ENCODE data around the gene OR13H1.
"Not testable (repeated sequence)": the region's sequence is repeated elsewhere in the genome, so short reads cannot be mapped to it uniquely, and the experiment has no call there.

OR13H1 gene

DNA sequence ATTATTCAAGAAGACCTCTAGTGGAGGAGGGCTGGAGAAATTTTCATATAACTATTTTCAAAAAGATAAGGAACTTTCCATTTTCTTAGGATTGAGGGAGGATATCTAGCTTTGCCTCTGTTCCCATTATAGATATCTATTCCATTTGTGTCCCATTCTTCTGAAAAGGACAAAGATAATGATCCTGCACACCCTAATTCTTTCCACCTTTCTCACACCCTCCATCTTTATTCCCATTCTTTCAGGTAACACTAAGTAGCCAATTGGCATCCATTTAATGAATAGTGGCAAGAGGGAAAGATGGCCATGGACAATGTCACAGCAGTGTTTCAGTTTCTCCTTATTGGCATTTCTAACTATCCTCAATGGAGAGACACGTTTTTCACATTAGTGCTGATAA, at the start of gene OR13H1:
OR13H1 (plus strand) TSS at position 301 of the 400 bp plus-strand sequence; CDS start at position 301, 0 bp downstream.
- no peak for DNase-seq

DNA sequence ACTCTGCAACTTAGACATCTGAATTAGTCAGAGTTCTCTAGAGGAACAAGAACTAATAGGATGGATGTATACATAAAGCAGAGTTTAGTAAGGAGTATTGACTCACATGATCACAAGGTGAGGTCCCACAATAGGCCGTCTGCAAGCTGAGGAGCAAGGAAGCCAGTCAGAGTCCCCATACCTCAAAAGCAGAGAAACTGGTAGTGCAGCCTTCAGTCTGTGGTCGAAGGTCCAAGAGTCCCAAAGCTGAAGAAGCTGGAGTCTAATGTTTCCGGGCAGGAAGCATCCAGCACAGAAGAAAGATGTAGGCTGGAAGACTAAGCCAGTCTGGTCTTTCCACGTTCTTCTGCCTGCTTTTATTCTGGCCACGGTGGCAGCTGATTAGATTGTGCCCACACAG, 42.3 kb upstream of the OR13H1 start:
- not testable (repeated sequence) for DNase-seq

- DNase-seq = no peak
Observed at GRCh38 chrX:131513159-131513914, 30.5 kb upstream of the OR13H1 start.

DNA sequence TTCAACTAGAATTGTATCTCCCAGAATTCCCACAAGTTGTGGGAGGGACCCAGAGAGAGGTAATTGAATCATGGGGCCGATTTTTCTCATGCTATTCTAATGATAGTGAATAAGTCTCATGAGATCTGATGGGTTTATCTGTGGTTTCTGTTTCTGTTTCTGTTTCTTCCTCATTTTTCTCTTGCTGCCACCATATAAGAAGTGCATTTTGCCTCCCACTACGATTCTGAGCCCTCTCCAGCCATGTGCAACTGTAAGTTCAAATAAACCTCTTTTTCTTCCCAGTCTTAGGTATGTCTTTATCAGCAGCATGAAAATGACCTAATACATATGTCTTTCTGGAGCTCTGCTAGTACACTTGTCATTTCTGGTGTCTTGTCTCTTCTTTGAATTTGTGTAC, 22.1 kb upstream of the OR13H1 start:
- DNase-seq = no peak

DNA sequence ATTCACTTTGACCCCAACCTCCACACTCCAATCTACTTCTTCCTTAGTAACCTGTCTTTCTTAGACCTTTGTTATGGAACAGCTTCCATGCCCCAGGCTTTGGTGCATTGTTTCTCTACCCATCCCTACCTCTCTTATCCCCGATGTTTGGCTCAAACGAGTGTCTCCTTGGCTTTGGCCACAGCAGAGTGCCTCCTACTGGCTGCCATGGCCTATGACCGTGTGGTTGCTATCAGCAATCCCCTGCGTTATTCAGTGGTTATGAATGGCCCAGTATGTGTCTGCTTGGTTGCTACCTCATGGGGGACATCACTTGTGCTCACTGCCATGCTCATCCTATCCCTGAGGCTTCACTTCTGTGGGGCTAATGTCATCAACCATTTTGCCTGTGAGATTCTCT, 344 bp downstream of the OR13H1 start:
- DNase-seq = no peak

GRCh38 chrX:131549011-131549410, 5.1 kb downstream of the OR13H1 start:
- no peak for DNase-seq

GRCh38 chrX:131552453-131552852, 8.6 kb downstream of the OR13H1 start:
- not testable (repeated sequence) for DNase-seq

DNA sequence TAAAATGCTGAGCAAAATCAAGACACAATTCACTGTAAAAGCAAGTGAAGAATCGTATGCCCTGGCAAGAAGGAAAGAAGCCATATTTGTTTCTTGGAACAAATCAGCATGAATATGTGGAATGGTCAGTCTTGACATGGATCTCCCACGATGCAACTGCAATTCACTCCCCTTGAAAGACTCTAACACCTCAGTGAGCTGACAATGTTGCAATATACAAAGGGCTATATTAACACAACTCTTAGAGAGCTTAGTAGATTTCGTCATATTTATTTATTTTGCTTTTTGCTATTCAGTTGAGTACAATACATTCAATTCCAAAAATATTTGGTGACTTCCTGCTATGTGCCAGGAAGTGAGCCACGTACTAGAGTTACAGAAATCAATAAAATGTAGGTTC, 14.7 kb downstream of the OR13H1 start:
- DNase-seq = no peak

DNA sequence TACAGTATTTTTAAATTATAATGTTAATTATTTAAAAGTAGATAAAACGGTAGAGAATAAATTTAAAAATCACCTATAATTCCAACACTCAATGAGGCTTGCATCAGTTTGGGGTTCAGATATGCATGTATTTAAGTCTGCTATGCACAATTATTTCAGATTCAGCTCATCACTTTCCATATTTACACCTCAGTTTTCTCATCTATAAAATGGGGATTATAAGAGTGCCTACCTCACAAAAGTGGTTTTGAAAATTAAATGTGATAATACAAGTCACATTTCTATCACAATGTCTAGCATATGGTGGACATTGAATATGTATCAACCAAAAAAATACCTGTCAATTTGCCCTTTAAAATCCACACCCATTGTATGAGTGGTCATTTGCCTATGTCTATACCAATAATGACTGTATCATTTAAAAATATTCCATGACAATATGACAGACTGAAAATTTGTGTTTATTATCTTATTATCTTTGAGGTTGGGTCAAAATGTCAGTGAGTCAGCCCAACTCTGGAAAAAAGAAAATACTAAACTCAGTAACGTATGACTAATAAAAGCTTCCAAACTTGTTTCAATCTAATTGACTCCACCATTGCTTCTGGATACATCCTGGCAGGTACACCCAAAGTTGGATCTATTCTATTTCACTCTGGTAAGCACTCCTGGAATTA, 20.8 kb downstream of the OR13H1 start:
- no peak for DNase-seq

DNA sequence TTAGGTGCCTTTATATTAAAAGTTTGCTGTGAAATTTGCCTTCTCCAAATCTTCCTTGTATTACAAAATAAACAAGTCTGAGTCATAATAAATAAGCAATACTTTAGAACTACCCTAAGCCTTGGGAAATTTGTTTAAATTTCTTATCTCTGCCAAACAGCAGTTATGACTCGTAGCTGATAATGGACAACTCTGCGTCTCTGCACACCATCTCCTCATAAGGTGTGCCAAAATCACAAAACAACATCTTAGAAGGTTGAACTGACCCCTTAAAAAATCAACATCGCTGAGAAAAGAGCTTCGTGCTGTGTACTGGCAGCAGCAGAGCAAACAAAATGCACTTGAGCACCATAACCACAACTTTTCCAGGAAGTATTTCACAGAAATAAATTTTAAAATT, 22.0 kb downstream of the OR13H1 start:
- DNase-seq = no peak

- DNase-seq = no peak
Observed at GRCh38 chrX:131571348-131571747, 27.5 kb downstream of the OR13H1 start.

GRCh38 chrX:131572372-131573014, 28.6 kb downstream of the OR13H1 start:
- DNase-seq = no peak

DNA sequence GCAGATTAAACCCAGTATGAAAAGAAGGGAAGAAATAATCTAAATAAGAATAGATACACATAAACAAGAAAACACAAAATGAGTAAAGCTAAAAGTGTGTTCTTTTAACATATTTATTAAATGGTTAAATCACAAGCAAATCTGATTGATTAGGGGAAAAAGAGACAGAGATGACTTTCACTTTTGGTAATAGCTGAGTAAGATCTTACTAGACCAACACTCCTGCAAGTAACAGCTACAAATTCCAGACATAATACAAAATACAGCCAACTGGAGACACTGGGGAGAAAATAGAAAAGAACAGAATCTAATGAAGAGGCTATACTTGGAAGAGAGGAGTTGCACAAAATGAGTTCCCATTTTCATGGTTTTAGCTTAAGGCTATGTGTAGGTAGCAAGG, 33.5 kb downstream of the OR13H1 start:
- no peak for DNase-seq

DNA sequence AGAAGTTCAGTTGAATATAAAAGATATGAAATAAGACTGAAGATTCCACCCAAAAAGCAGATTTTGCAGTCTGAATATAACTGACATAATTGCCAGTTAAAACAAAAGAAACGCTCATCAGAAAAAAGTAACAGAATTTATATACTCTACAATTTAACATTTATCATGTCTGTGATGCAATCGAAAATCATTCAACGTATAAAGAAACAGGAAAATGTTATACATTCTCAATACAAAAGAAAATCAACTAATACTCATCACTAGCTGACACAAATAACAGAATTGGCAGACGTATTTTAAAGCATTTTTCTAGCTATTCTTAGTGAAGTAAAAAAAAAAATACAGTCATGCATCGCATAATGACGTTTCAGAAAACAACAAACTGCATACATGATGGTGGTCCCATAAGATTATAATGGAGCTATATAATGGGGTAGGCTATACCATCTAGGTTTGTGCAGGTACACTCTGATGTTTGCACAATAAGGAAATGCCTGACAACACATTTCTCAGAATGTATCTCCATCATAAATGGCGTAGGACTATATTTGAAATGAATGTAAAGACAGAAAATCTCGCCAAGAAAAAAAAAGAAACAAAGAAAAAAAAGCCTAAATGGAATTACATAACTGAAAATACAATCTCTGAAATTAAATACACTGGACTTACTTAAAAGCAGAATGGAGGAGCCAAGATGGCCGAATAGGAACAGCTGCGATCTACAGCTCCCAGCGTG, 34.3 kb downstream of the OR13H1 start:
- no peak for DNase-seq

GRCh38 chrX:131578735-131579367, 35.0 kb downstream of the OR13H1 start:
- DNase-seq = not testable (repeated sequence)

DNA sequence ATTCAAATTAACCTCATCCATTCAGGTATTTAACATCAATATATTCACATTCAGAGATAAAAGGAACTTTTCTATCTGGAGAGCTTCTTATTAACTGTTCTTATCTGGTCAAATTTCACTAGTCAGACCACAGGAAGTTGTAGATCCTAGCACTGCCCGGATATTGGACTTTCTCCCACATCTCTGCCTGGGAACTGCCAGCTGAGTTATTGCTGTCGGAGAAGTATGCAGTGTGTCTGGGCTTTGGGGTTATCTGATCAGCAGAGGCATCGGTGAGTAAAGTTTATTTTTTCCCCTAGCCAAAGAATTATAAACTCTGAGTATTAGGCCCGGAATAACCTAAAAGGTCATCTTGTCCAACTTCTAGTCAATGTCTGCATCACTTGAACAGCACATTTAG, 45.1 kb downstream of the OR13H1 start:
- DNase-seq = no peak
